ENCODE data around the gene DNPEP. TPM values are rescaled to one million over a fixed set of nuclear protein-coding genes. Genes with fewer than 3 reads are reported as not detected.

Gene DNPEP
- total RNA-seq, 1 donor from 2014 or later, result 148 TPM

DNA sequence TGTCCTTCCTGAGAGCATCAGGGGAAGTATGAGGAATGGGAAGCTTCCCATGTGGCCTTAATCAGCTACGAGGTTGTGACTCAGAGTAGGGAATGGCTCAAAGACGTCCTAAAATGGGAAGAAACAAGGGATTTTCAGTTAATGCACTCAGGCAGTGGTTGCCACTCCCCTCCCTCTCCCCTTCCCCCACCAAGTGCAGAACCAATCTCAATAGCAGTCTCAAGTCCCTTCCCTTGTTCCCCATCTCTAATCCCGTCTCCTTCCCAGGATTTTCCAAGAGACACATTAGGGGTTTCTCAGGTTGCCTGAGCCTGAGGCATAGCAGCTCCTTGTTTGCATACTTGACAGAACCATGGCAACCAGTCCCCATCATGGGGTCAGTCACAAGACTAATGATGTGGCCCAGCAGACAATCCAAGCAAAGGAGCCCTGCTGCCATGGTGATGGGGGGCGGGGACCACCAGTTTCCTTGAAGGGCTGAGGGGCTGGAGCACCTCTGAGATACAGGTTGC, 36.9 kb downstream of the DNPEP start:
- no peak overlapping the region for H3K27ac Mint-ChIP-seq
- no peaks in the 10 kb centered on the region for H3K4me1 Mint-ChIP-seq
- H3K9me3 Mint-ChIP-seq, result no peaks in the 10 kb centered on the region
- intact Hi-C loops (cut with micrococcal nuclease), result no loop called here
- H3K36me3 Mint-ChIP-seq (ENCODE audit: low read depth), result no peaks in the 10 kb centered on the region
- no peak for DNase-seq
- H3K27me3 Mint-ChIP-seq, result peaks cover 30% of the 10 kb centered on the region
- no peak overlapping the region for H3K4me3 Mint-ChIP-seq

DNA sequence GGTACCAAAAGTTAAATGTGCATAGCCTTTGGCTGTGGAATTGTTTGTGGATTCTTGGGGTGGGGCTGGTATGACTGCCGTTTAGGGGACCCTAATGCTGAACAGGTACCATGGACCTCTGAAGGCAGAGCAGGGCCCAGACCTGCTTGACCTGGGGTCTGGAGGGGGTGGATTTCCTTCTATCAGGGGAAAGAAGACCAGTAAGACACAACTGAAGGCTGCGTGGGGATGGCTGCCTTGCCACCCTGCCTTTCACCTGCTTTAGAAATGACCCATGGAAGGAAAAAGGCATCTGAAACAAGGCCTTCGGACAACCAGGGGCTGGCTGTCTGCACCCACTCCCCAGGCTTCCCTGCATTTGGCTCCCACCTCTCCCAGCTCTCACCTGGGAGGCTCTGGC, 37.5 kb downstream of the DNPEP start:
- no peak overlapping the region for H3K4me3 Mint-ChIP-seq

DNA sequence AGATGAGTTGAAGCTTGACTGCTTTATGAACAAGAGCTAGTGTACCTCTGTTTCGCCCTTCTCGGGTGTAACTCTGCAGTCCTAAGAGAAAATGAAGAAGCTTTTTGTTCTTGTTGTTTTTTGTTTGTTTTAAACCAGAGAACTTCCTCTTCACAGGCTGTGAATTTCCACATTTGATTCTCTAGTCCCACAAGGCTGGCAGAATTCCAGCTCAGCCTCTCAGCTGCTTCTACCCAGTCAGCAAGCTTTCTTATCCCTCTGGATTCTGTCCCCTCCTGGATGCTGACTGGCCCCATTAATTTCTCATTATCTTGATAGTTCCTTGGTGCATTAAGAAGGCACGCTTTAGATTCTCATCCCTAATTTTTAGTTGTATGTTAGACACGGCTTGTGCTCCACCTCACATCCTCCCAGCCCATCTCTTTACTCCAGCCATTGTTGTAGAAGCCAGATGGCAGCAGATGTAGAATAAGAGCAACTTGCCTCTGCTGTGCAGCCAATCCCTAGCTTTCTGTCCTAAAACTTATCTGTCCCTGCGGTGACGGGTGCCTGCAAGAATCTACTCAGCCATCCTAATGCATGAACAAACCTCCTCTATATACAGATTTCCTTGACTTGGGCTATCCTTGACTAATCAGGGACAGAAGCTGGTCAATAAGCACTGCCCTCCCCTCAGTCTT, 42.8 kb downstream of the DNPEP start:
- peaks cover 29% of the 10 kb centered on the region for H3K27me3 Mint-ChIP-seq
- H3K4me3 Mint-ChIP-seq, result no peak overlapping the region
- H3K27ac Mint-ChIP-seq, result no peak overlapping the region
- intact Hi-C loops (cut with micrococcal nuclease), result no loop called here
- no peaks in the 10 kb centered on the region for H3K36me3 Mint-ChIP-seq (ENCODE audit: low read depth)
- no peaks in the 10 kb centered on the region for H3K4me1 Mint-ChIP-seq
- H3K9me3 Mint-ChIP-seq, result no peaks in the 10 kb centered on the region
- no peak for DNase-seq

More for the DNA sequence above, 37.5 kb downstream of the DNPEP start:
- no peaks in the 10 kb centered on the region for H3K36me3 Mint-ChIP-seq (ENCODE audit: low read depth)
- no peak for DNase-seq
- H3K9me3 Mint-ChIP-seq, result no peaks in the 10 kb centered on the region
- H3K27ac Mint-ChIP-seq, result no peak overlapping the region
- peaks cover 30% of the 10 kb centered on the region for H3K27me3 Mint-ChIP-seq
- intact Hi-C loops (cut with micrococcal nuclease), result no loop called here
- no peaks in the 10 kb centered on the region for H3K4me1 Mint-ChIP-seq

DNA sequence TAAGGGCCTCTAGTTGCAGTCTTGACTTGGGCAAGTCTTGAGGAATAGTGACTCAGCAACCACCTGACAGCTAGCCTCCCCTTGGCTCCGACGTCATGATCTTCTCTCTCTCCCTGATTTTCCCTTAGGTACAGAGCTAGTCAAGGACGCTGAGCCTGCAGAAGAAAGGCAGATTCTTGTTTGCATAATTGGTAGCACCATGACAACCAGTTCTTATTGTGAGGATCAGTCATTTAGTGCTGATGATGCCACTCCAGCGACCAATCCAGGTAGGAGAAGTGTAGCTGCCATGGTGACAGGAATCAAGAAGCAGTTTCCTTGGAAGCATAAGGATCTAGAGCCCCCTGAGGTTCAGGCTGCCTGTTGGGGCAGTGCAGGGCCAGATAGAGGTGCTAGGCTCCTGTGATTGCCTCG, 52.3 kb downstream of the DNPEP start:
- Mint-ChIP-seq H3K27me3 (peaks cover 65% of the 10 kb centered on the region), H3K9me3 (peaks cover 11% of the 10 kb centered on the region), H3K27ac (no peak overlapping the region), H3K4me1 (no peaks in the 10 kb centered on the region), H3K36me3 (ENCODE audit: low read depth) (no peaks in the 10 kb centered on the region), H3K4me3 (no peak overlapping the region)
- intact Hi-C loops (cut with micrococcal nuclease), result loop anchor here (10.0 kb wide), 1 partner anchor 281 kb away; no protein-coding TSS in a partner anchor
- DNase-seq, result no peak

DNA sequence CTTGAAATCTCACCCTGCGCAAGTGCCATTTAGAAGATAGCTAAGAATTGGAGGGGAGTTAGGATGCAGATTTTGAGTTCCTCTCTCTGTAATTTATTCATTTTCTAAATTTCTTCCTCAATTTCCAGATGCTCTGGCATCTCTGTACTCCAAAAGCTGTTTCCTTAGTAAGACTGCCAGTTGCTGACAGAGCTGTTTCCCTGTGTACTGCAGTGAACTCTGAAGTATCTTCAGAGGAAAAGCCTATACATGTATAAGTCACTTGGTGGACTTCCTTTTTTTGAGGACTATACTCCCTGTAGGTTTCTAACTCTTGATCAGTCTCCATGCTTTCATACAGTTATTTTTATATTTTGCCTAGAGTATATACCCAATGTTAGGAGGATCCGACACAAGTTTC, 53.6 kb downstream of the DNPEP start:
- no peaks in the 10 kb centered on the region for H3K4me1 Mint-ChIP-seq
- H3K9me3 Mint-ChIP-seq, result peaks cover 11% of the 10 kb centered on the region

DNA sequence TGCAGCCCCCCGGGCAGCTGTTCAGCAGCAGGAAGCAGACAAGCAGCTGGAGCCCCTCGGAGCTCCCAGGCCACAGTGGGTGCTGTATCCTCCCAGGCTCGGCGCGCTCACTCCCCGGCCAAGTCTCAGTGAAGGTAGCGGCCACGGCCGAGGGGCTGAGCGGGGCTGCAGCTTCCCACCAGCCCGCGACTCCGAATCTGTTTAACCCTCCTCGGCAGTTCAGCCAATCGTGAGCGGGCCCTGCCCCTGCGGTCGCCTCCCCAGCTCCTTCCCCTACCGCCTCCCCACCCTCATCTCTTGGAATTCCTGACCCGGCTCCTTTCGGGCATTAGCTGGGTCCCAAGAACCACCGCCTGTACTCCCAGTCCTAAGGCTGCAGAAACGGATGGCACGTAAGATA, 55.2 kb downstream of the DNPEP start, which contains the start of gene RESP18:
Gene RESP18 (minus strand): TSS at position 203 of the 400 bp plus-strand sequence.
- Mint-ChIP-seq H3K4me1 (no peaks in the 10 kb centered on the region), H3K9me3 (peaks cover 11% of the 10 kb centered on the region)

More for the DNA sequence above, 53.6 kb downstream of the DNPEP start:
- Mint-ChIP-seq H3K27ac (no peak overlapping the region), H3K4me3 (no peak overlapping the region), H3K36me3 (ENCODE audit: low read depth) (no peaks in the 10 kb centered on the region), H3K27me3 (peaks cover 62% of the 10 kb centered on the region)
- intact Hi-C loops (cut with micrococcal nuclease), result loop anchor here (10.0 kb wide), 1 partner anchor 279 kb away; no protein-coding TSS in a partner anchor
- DNase-seq, result no peak

DNA sequence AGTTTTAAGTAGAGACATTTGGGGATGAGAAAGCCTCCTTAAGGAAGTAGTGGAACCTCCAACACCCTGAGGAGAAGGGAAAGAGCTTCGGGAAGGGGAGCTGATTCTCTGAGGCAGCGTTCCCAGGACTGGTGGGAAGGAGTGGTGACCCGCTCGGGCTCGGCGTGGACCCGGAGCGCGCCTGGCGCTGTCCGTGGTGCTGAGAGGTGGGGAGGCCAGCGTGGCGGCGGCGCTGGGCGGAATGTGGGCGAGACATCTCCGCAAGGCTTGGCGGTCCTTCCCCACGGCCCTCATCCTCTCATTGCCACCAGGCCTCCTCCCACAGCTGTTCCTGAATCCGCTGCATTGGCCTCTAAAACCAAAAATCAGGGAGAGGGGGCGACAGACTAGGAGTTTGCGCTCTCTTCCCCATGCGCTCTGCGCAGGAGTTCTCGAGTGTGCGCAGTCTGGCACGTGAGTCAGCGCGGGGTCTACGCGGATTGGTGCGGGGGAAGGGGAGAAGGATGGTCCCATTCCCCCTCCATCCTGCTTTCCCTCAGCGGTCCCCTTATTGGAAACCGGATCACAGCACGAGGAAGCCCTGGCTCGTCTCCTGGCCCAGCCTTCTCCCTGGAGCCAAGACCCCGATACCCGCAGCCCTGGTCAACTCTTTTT, 56.0 kb downstream of the DNPEP start:
- H3K4me3 Mint-ChIP-seq, result no peak overlapping the region
- no peaks in the 10 kb centered on the region for H3K4me1 Mint-ChIP-seq
- peaks cover 11% of the 10 kb centered on the region for H3K9me3 Mint-ChIP-seq
- intact Hi-C loops (cut with micrococcal nuclease), result loop anchor here (10.0 kb wide), 1 partner anchor 277 kb away; no protein-coding TSS in a partner anchor
- H3K27me3 Mint-ChIP-seq, result peaks cover 50% of the 10 kb centered on the region
- no peaks in the 10 kb centered on the region for H3K36me3 Mint-ChIP-seq (ENCODE audit: low read depth)
- no peak overlapping the region for H3K27ac Mint-ChIP-seq
- DNase-seq, result peak; percentile 82

More for the DNA sequence above, 55.2 kb downstream of the DNPEP start, which contains the start of gene RESP18:
- Mint-ChIP-seq H3K27me3 (peaks cover 53% of the 10 kb centered on the region), H3K4me3 (no peak within 1 kb of the TSS), H3K36me3 (ENCODE audit: low read depth) (no peaks in the 10 kb centered on the region), H3K27ac (no peak within 1 kb of the TSS)
- intact Hi-C loops (cut with micrococcal nuclease), result loop anchor here (10.0 kb wide), 1 partner anchor 278 kb away; no protein-coding TSS in a partner anchor
- DNase-seq, result no peak

DNA sequence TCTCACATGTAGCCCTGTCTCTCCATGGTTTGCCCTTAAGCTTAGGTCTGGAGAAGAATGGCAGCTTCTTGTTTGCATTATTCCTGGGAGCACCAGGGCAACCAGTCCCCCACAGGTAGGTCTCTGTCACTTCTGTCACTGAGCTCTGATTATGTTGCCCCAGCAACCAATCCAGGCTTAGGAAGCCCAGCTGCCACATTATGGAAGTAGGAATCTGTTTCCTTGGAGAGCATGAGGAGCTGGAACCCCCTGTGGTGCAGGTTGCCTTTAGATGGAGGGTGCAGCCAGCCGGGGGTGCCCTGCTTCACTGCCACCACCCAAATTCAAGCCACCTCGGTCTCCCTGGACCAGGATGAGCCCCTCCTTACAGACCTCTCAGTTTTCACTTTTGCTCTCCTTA, 60.0 kb downstream of the DNPEP start:
- Mint-ChIP-seq H3K4me3 (no peak overlapping the region), H3K27ac (no peak overlapping the region), H3K36me3 (ENCODE audit: low read depth) (no peaks in the 10 kb centered on the region), H3K9me3 (peaks cover 5% of the 10 kb centered on the region), H3K4me1 (no peaks in the 10 kb centered on the region), H3K27me3 (peaks cover 41% of the 10 kb centered on the region)
- intact Hi-C loops (cut with micrococcal nuclease), result no loop called here
- DNase-seq, result no peak

DNA sequence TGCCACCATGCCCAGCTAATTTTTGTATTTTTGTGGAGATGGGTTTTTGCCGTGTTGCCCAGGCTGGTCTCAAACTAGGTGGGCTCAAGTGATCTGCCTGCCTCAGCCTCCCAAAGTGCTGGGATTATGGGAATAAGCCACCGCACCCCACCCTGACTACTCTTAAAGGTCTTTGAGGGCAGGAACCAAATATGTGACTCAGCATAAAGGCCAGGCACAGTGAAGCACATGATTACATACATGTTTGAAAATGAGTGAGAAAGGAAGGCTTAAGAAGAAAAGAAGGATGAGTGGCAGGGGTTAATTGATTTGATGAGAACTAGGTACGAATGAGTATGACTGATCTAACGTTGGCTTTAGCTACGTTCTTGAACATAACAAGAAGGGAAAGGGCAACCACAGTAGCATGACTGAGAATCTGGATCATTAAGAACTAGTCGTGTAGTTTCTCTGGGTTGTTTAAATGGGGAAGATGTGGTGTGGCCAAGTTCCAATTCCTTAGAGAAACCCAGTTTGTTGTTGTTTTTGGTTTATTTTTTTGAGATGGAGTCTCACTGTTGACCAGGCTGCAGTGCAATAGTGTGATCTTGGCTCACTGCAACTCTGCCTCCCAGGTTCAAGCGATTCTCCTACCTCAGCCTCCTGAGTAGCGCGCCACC, 61.9 kb downstream of the DNPEP start:
- H3K4me1 Mint-ChIP-seq, result peaks cover 2% of the 10 kb centered on the region
- no peaks in the 10 kb centered on the region for H3K9me3 Mint-ChIP-seq
- no peak overlapping the region for H3K4me3 Mint-ChIP-seq
- H3K36me3 Mint-ChIP-seq (ENCODE audit: low read depth), result no peaks in the 10 kb centered on the region
- no peak overlapping the region for H3K27ac Mint-ChIP-seq
- H3K27me3 Mint-ChIP-seq, result peaks cover 33% of the 10 kb centered on the region
- intact Hi-C loops (cut with micrococcal nuclease), result no loop called here
- DNase-seq, result no peak

DNA sequence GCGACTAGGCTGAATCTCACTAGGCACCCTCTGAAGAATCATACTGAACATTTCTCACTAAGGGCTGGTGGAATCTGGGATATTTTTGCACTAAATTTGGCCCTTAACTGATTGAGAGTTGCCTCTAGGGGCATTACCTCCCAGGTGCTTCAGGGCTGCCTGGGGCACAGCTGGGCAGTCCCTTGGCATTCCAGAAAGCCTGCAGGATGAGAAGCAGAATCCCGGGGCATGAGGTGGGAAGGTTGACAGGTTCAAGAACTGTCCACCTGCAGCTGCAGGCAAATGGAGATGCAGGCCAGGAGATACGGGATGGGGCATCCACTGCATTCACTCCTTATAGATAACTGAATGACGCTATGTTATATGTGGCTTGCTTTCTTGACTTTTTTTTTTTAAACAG, 62.6 kb downstream of the DNPEP start:
- intact Hi-C loops (cut with micrococcal nuclease), result no loop called here
- DNase-seq, result no peak
- Mint-ChIP-seq H3K36me3 (ENCODE audit: low read depth) (no peaks in the 10 kb centered on the region), H3K27me3 (peaks cover 30% of the 10 kb centered on the region), H3K4me3 (no peak overlapping the region), H3K9me3 (no peaks in the 10 kb centered on the region), H3K27ac (no peak overlapping the region), H3K4me1 (peaks cover 2% of the 10 kb centered on the region)

DNA sequence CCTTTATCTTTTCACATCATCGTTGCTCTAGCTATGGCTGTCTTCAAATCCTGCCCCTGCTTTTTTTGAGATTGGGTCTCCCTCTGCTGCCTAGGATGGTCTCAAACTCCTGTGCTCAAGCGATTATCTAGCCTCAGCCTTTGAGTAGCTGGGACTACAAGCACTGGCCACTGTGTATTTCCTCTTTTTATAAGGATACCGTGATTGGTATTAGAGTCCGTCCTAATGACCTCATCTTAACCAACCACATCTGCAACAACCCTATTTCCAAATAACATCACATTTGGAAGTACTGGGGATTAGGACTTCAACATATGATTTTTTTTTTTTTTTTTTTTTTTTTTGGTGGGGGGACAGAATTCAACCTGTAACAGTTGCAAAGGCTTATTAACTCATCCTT, 64.3 kb downstream of the DNPEP start:
- Mint-ChIP-seq H3K4me3 (no peak overlapping the region), H3K9me3 (no peaks in the 10 kb centered on the region), H3K4me1 (peaks cover 2% of the 10 kb centered on the region), H3K36me3 (ENCODE audit: low read depth) (no peaks in the 10 kb centered on the region), H3K27ac (no peak overlapping the region), H3K27me3 (peaks cover 24% of the 10 kb centered on the region)
- DNase-seq, result no peak
- intact Hi-C loops (cut with micrococcal nuclease), result no loop called here
